NCI-H146 (cell line): Measurements from ENCODE around the gene RPL41.
"Not testable (repeated sequence)": the region's sequence is repeated elsewhere in the genome, so short reads cannot be mapped to it uniquely, and the experiment has no call there.

Experiments used
- DNase-seq: peaks from one replicate; lab custom pipeline; 2025; lab: John Stamatoyannopoulos, UW

The RPL41 gene

DNA sequence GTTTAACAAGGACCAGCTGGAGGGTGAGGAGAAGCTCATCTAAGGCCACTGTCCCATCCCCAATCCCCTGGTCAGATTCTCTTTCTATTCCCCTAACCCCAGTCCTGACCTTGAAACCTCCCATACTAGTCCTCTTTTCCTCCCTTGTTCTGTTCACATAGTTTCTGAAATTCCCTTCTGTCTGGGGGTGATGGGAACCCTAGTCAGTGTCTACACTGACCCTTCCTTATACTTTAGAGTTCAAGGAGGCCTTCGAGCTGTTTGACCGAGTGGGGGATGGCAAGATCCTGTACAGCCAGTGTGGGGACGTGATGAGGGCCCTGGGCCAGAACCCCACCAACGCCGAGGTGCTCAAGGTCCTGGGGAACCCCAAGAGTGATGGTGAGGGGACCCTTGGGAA, 38.4 kb downstream of the RPL41 start:
- DNase-seq = no peak

- no peak for DNase-seq
Measured at GRCh38 chr12:56155256-56155845, 38.9 kb downstream of the RPL41 start.

- DNase-seq = not testable (repeated sequence)
Measured at GRCh38 chr12:56156464-56157200, 40.2 kb downstream of the RPL41 start.

DNA sequence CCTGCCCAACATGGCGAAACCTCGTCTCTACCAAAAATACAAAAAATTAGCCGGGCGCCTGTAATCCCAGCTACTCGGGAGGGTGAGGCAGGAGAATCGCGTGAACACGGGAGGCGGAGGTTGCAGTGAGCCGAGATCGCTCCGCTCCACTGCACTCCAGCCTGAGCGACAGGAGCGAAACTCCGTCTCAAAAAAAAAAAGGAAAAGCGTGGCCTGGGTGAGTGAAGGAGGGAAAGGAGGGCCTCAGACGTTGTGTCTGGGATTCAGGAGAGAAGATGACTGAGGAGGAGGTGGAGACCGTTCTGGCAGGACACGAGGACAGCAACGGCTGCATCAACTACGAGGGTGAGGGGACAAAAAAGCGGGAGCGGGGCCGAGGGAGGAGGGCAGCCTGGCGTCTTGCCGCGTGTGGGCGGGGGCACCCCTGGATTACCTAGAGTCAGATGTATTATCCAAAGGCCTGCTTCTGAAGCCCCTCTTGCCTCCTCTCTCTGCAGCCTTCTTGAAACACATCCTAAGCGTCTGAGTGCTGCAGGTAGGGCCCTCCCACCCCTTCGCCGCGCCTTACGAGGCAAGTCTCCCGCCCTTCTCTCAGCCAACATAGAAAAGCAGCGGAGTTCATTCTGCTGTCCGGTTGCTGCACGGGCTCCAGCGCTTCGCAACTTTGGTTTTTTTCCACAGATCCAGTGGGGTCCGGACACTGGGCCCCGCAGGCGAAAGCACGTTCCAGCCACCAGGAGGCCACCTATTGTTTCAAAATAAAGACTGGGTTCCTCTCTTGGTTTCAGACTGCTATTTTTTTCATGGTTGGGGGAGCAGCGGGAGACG, 41.0 kb downstream of the RPL41 start:
- peak; percentile 95 for DNase-seq

- DNase-seq = peak; percentile 100
Measured at GRCh38 chr12:56158029-56158925, 41.8 kb downstream of the RPL41 start, which contains the start of gene MYL6. TSS of gene MYL6 (plus strand) at chr12:56158359. CDS start at chr12:56158402, 43 bp downstream.

- DNase-seq = peak; percentile 59
Measured at GRCh38 chr12:56158926-56159461, 42.6 kb downstream of the RPL41 start.

DNA sequence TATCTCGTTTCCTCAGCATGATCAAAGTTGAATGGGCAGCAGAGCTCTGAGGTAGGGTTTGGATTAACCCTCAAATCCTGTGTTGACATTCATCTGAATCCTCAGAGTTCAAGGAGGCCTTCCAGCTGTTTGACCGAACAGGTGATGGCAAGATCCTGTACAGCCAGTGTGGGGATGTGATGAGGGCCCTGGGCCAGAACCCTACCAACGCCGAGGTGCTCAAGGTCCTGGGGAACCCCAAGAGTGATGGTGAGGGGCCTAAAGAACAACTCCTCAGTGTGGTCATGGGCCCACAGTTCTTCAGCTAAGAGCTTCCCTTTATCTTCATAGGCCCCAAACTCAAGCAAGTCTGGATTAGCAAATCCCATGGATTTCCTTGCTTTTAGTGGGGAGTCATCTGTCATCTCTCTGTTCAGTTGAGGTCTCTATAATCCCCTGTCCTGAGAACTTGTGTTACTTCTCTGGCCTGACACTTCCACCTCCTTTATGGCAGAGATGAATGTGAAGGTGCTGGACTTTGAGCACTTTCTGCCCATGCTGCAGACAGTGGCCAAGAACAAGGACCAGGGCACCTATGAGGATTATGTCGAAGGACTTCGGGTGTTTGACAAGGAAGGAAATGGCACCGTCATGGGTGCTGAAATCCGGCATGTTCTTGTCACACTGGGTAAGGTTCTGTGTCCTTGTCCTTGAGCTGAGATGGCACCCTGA, 43.2 kb downstream of the RPL41 start:
- DNase-seq = no peak

GRCh38 chr12:56160193-56160763, 43.8 kb downstream of the RPL41 start:
- no peak for DNase-seq

GRCh38 chr12:56160894-56161689, 44.7 kb downstream of the RPL41 start:
- DNase-seq = no peak

GRCh38 chr12:56161690-56162351, 45.4 kb downstream of the RPL41 start:
- no peak for DNase-seq

- DNase-seq = no peak
Measured at GRCh38 chr12:56162468-56163290, 46.2 kb downstream of the RPL41 start.

- DNase-seq = no peak
Measured at GRCh38 chr12:56163533-56164344, 47.3 kb downstream of the RPL41 start.

- DNase-seq = no peak
Measured at GRCh38 chr12:56164345-56164729, 47.9 kb downstream of the RPL41 start.

- no peak for DNase-seq
Measured at GRCh38 chr12:56165369-56165768, 48.9 kb downstream of the RPL41 start.
